AG04449 (cell line): ENCODE data around the gene LARP1B.
"Not testable (repeated sequence)": the region's sequence is repeated elsewhere in the genome, so short reads cannot be mapped to it uniquely, and the experiment has no call there.

Source experiments
- CTCF ChIA-PET: fragments of 350-600 bp; formaldehyde crosslinking; extraction: SDS; loops from one replicate; lab custom pipeline; 2021; ENCODE audit warnings: antibody characterized with exemption; lab: Yijun Ruan, JAX
- POLR2A ChIA-PET: fragments of 400-600, 350-600 bp; formaldehyde crosslinking; extraction: SDS; loops from one replicate; lab custom pipeline; 2020; ENCODE audit warnings: antibody characterized with exemption, inconsistent platforms; lab: Yijun Ruan, JAX
- DNase-seq: peaks from one replicate; pipeline ENCODE4 v3.0.0-alpha.2; 2010; ENCODE audit warnings: low read depth, low spot score
- H3K4me3 ChIP-seq: 2 replicates; pipeline ENCODE4 v1.5.1; 2011; ENCODE audit warnings: low read depth, mild to moderate bottlenecking, control low read depth, low read length
- TF ChIP-seq, protein P1 (sequence below): IDR thresholded peaks from one replicate; pipeline ENCODE4 v1.5.1; 2011; ENCODE audit warnings: mild to moderate bottlenecking, moderate library complexity, low read length, control low read depth, inconsistent platforms; ENCODE audit not compliant: insufficient read depth; ENCODE audit errors: missing control alignments

LARP1B gene

GRCh38 chr4:128056396-128056795 lies 4.7 kb upstream of the LARP1B start:
- no peak for DNase-seq
- H3K4me3 ChIP-seq: no peak overlapping the region
- TF ChIP-seq, protein P1, sequence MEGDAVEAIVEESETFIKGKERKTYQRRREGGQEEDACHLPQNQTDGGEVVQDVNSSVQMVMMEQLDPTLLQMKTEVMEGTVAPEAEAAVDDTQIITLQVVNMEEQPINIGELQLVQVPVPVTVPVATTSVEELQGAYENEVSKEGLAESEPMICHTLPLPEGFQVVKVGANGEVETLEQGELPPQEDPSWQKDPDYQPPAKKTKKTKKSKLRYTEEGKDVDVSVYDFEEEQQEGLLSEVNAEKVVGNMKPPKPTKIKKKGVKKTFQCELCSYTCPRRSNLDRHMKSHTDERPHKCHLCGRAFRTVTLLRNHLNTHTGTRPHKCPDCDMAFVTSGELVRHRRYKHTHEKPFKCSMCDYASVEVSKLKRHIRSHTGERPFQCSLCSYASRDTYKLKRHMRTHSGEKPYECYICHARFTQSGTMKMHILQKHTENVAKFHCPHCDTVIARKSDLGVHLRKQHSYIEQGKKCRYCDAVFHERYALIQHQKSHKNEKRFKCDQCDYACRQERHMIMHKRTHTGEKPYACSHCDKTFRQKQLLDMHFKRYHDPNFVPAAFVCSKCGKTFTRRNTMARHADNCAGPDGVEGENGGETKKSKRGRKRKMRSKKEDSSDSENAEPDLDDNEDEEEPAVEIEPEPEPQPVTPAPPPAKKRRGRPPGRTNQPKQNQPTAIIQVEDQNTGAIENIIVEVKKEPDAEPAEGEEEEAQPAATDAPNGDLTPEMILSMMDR: no peak
- CTCF ChIA-PET: no interaction called here
- POLR2A ChIA-PET: no interaction called here

- DNase-seq: no peak
- CTCF ChIA-PET: interaction anchor here (0.7 kb wide), 1 partner anchor 9 kb away, joined by 3 read pairs; no protein-coding TSS in a partner anchor
- H3K4me3 ChIP-seq: peak overlapping the region; percentile 83
- POLR2A ChIA-PET: interaction anchor here (0.9 to 1.1 kb wide), 3 partner anchors 95 to 753 kb away, joined by 3 to 6 read pairs (median 4); partner anchors contain the start of genes ABHD18, HSPA4L and MFSD8
- TF ChIP-seq, protein P1: no peak
Observed at GRCh38 chr4:128060121-128060698, 902 bp upstream of the LARP1B start.

GRCh38 chr4:128061566-128062536 lies 739 bp downstream of the LARP1B start:
- TF ChIP-seq, protein P1: no peak
- no peak for DNase-seq
- ChIA-PET POLR2A (interaction anchor here (0.9 to 1.1 kb wide), 4 partner anchors 97 to 751 kb away, joined by 3 to 6 read pairs (median 4); partner anchors contain the start of genes ABHD18, HSPA4L and MFSD8), CTCF (interaction anchor here (0.9 kb wide), 1 partner anchor 459 kb away, joined by 3 read pairs; no protein-coding TSS in a partner anchor)
- H3K4me3 ChIP-seq: peak overlapping the region; percentile 83

GRCh38 chr4:128066453-128066820 lies 5.3 kb downstream of the LARP1B start:
- H3K4me3 ChIP-seq, DNase-seq, POLR2A ChIA-PET: not testable (repeated sequence)
- CTCF ChIA-PET: interaction anchor here (0.6 kb wide), 1 partner anchor 15 kb away, joined by 3 read pairs; no protein-coding TSS in a partner anchor

DNA sequence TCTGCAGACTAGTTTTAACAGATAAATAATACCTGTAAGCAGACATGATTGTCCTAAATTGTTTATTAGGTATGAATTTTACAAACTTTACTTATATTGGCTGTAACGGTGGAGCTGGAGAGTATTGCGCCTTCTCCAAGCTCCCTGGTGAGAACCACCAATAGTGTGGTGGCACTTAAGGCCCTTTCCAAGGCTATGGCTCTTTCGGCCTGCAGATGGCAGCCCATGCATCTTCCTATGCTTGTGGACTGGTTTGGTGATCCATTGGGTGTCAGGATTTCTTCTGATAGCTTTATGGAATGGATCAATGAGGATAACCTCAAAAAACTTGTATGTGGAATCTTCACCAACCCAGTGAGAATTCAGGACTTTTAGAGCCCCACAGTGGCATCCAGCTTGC lies 7.8 kb downstream of the LARP1B start:
- no peak for DNase-seq
- ChIA-PET POLR2A (interaction anchor here (0.7 kb wide), 1 partner anchor 73 kb away, joined by 3 read pairs; no protein-coding TSS in a partner anchor), CTCF (interaction anchor here (1.0 kb wide), 1 partner anchor 8 kb away, joined by 3 read pairs; the partner anchor contains the start of gene LARP1B)
- H3K4me3 ChIP-seq: no peak overlapping the region
- TF ChIP-seq, protein P1: peak; percentile 25

DNA sequence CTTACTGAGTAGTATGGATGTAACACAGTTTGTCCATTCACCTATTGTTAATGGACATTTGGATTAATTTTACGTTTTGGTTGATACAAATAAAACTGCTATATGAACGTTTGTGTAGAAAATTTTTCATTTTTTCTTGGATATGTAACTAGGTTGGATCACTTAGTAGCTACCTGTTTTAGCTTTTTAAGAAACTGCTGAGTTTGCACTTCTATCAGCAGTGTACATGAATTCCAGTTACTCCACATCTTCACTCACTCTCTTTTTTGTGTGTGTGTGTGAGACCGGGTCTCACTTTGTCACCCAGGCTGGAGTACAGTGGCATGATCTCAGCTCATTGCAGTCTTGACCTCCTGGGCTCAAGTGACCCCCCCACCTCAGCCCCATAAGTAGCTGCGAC lies 15.4 kb downstream of the LARP1B start:
- TF ChIP-seq, protein P1: no peak
- no peak overlapping the region for H3K4me3 ChIP-seq
- ChIA-PET CTCF (no interaction called here), POLR2A (no interaction called here)
- DNase-seq: no peak

DNA sequence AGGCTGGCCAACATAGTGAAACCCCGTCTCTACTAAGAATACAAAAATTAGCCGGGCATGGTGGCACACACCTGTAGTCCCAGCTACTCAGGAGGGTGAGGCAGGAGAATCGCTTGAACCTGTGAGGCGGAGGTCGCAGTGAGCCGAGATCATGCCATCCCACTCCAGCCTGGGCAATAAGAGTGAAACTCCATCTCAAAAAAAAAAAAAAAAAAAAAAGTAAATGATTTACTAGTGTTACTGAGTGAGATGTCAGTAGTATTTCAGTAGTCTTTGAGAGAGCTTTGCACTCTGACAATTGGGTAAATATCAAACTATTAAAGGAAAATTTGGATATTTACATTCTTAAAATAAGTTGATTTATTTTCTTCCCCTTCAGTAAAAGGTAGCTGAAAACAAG lies 34.2 kb downstream of the LARP1B start:
- H3K4me3 ChIP-seq, CTCF ChIA-PET, POLR2A ChIA-PET, DNase-seq: not testable (repeated sequence)
